K562 (cell line): ENCODE results near the gene LBP. TPM values are rescaled to one million over a fixed set of nuclear protein-coding genes. Genes with fewer than 3 reads are reported as not detected.
A peak's percentile ranks its signal among the peaks of the same experiment; 100 is the strongest.

Experiments
- BDP1 ChIP-seq: IDR thresholded peaks from 3 replicates; pipeline ENCODE4 v1.6.1; 2011; ENCODE audit not compliant: insufficient read length, insufficient read depth
- EGR1 ChIP-seq: fragments of 450-650 bp; conservative IDR thresholded peaks from 2 replicates; pipeline ENCODE4 v1.6.1; 2017; ENCODE audit warnings: mild to moderate bottlenecking
- HDAC8 ChIP-seq: fragments of 450-650 bp; IDR thresholded peaks from 2 replicates; pipeline ENCODE4 v1.6.1; 2016; ENCODE audit warnings: mild to moderate bottlenecking, missing genetic modification characterization, moderate library complexity, missing compliant biosample characterization
- HIVEP1 ChIP-seq: fragments of 250-450 bp; sonication (Bioruptor Pico); IDR thresholded peaks from 2 replicates; pipeline ENCODE4 v1.4.0; 2020; ENCODE audit warnings: mild to moderate bottlenecking
- POLR2A ChIP-seq: fragments of 450-650 bp; conservative IDR thresholded peaks from 2 replicates; pipeline ENCODE4 v1.6.1; 2016
- POLR3A ChIP-seq: IDR thresholded peaks from 2 replicates; pipeline ENCODE4 v1.6.1; 2011; ENCODE audit warnings: borderline replicate concordance, mild to moderate bottlenecking, moderate library complexity; ENCODE audit not compliant: insufficient read length, insufficient read depth; ENCODE audit errors: extremely low read depth
- RBM14 ChIP-seq: fragments of 200-400 bp; formaldehyde crosslinking; IDR thresholded peaks from 2 replicates; pipeline ENCODE4 v1.6.1; 2018; ENCODE audit warnings: low read depth, mild to moderate bottlenecking, low read length, moderate library complexity, borderline replicate concordance; ENCODE audit not compliant: insufficient read depth
- SAFB ChIP-seq: fragments of 200-400 bp; formaldehyde crosslinking; IDR thresholded peaks from 2 replicates; pipeline ENCODE4 v1.6.1; 2017; ENCODE audit warnings: low read depth, low read length, borderline replicate concordance
- SMARCA5 ChIP-seq: fragments of 450-650 bp; IDR thresholded peaks from 2 replicates; pipeline ENCODE4 v1.6.1; 2016
- SMARCC2 ChIP-seq: fragments of 450-650 bp; IDR thresholded peaks from 2 replicates; pipeline ENCODE4 v1.6.1; 2017; ENCODE audit warnings: antibody characterized with exemption, moderate library complexity, mild to moderate bottlenecking, low read depth
- TCFL5 ChIP-seq: fragments of 250-450 bp; sonication (Bioruptor Pico); conservative IDR thresholded peaks from 2 replicates; pipeline ENCODE4 v1.6.1; 2021; ENCODE audit warnings: mild to moderate bottlenecking, moderate library complexity, matching md5 sums
- ZC3H8 ChIP-seq: fragments of 450-650 bp; IDR thresholded peaks from 2 replicates; pipeline ENCODE4 v1.6.1; 2017
- ZFX ChIP-seq: sonication (generic); formaldehyde crosslinking; IDR thresholded peaks from 2 replicates; pipeline ENCODE4 v1.8.0; 2022; ENCODE audit warnings: mild to moderate bottlenecking, missing genetic modification reagents, moderate library complexity
- polyA plus RNA-seq, 8 experiments: library from polyadenylated mRNA; depleted of rRNA in 4 of 8; stranded (reverse) in 5 of 8; unstranded in 3 of 8; fragments of >200 nt; fragmentation: Nextera tagmentation in 2 of 8; fragmentation: Illumina TruSeq in 1 of 8; extraction: Ambion mirVana in 2 of 8; extraction: Trizol in 1 of 8; gene quantifications; 2 replicates each; pipeline versions ENCODE4 v1.2.1 to v1.2.3, GENCODE V29; 2011 to 2014; ENCODE audit warnings: inconsistent platforms in 1 of 8, missing spikeins in 1 of 8
- total RNA-seq, 7 experiments: library from RNA; depleted of rRNA in 6 of 7; stranded (reverse); fragments of >200 nt in 6 of 7; fragmentation: Illumina TruSeq in 2 of 7; extraction: Trizol in 2 of 7; gene quantifications; 2 replicates each; pipeline versions ENCODE4 v1.2.1 to v1.2.3, GENCODE V29; 2011 to 2021; ENCODE audit warnings: low replicate concordance in 1 of 7
- TF ChIP-seq, protein P1 (sequence below): fragments of 450-650 bp; IDR thresholded peaks from 2 replicates; pipeline ENCODE4 v1.6.1; 2017; ENCODE audit warnings: antibody characterized with exemption, mild to moderate bottlenecking
- TF ChIP-seq, protein P2 (sequence below): fragments of 250-450 bp; sonication (Bioruptor Pico); IDR thresholded peaks from 2 replicates; pipeline ENCODE4 v1.4.0; 2020; ENCODE audit warnings: mild to moderate bottlenecking, moderate library complexity
- TF ChIP-seq, protein P3 (sequence below): fragments of 250-450 bp; sonication (Bioruptor Pico); IDR thresholded peaks from 2 replicates; pipeline ENCODE4 v1.8.0; 2021; ENCODE audit warnings: borderline replicate concordance, mild to moderate bottlenecking, moderate library complexity; ENCODE audit not compliant: poor library complexity, severe bottlenecking
- TF ChIP-seq, protein P4 (sequence below): fragments of 450-650 bp; IDR thresholded peaks from 2 replicates; pipeline ENCODE4 v1.6.1; 2018; ENCODE audit warnings: mild to moderate bottlenecking, low read depth; ENCODE audit not compliant: partially characterized antibody
- TF ChIP-seq, protein P5 (sequence below): sonication (generic); formaldehyde crosslinking; IDR thresholded peaks from 2 replicates; pipeline ENCODE4 v1.8.0; 2022; ENCODE audit warnings: mild to moderate bottlenecking, low read depth, missing genetic modification reagents

LBP gene
- total and polyA plus RNA-seq, 9 of the 15 experiments (the other 6 are each of a cell fraction or from before 2014, with no cell fraction given), result 0.06 to 0.31 (median 0.09) TPM; not detected in 3

DNA sequence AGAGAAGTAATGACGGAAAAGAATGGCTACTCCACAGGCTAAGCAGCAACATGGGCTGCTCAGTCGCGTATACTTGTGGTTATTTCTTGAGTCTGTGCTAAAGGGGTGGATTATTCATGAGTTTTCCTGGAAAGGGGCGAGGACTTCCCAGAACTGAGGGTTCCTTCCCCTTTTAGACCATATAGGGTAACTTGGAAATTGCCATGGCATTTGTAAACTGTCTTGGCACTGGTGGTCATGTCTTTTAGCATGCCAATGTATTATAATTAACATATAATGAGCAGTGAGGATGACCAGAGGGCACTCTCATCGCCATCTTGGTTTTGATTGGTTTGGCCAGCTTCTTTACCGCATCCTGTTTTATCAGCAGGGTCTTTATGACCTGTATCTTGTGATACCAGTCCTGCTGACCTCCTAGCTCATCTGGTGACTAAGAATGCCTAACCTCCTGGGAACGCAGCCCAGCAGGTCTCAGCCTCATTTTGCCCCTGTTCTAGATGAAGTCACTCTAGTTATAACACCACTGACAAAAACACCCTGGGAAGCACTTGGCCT, 11.4 kb downstream of the LBP start (continued):
- TF ChIP-seq, protein P1, sequence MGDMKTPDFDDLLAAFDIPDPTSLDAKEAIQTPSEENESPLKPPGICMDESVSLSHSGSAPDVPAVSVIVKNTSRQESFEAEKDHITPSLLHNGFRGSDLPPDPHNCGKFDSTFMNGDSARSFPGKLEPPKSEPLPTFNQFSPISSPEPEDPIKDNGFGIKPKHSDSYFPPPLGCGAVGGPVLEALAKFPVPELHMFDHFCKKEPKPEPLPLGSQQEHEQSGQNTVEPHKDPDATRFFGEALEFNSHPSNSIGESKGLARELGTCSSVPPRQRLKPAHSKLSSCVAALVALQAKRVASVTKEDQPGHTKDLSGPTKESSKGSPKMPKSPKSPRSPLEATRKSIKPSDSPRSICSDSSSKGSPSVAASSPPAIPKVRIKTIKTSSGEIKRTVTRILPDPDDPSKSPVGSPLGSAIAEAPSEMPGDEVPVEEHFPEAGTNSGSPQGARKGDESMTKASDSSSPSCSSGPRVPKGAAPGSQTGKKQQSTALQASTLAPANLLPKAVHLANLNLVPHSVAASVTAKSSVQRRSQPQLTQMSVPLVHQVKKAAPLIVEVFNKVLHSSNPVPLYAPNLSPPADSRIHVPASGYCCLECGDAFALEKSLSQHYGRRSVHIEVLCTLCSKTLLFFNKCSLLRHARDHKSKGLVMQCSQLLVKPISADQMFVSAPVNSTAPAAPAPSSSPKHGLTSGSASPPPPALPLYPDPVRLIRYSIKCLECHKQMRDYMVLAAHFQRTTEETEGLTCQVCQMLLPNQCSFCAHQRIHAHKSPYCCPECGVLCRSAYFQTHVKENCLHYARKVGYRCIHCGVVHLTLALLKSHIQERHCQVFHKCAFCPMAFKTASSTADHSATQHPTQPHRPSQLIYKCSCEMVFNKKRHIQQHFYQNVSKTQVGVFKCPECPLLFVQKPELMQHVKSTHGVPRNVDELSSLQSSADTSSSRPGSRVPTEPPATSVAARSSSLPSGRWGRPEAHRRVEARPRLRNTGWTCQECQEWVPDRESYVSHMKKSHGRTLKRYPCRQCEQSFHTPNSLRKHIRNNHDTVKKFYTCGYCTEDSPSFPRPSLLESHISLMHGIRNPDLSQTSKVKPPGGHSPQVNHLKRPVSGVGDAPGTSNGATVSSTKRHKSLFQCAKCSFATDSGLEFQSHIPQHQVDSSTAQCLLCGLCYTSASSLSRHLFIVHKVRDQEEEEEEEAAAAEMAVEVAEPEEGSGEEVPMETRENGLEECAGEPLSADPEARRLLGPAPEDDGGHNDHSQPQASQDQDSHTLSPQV, result peak; percentile 53; the same call in 1 of the 2 replicates
- TF ChIP-seq, protein P2, sequence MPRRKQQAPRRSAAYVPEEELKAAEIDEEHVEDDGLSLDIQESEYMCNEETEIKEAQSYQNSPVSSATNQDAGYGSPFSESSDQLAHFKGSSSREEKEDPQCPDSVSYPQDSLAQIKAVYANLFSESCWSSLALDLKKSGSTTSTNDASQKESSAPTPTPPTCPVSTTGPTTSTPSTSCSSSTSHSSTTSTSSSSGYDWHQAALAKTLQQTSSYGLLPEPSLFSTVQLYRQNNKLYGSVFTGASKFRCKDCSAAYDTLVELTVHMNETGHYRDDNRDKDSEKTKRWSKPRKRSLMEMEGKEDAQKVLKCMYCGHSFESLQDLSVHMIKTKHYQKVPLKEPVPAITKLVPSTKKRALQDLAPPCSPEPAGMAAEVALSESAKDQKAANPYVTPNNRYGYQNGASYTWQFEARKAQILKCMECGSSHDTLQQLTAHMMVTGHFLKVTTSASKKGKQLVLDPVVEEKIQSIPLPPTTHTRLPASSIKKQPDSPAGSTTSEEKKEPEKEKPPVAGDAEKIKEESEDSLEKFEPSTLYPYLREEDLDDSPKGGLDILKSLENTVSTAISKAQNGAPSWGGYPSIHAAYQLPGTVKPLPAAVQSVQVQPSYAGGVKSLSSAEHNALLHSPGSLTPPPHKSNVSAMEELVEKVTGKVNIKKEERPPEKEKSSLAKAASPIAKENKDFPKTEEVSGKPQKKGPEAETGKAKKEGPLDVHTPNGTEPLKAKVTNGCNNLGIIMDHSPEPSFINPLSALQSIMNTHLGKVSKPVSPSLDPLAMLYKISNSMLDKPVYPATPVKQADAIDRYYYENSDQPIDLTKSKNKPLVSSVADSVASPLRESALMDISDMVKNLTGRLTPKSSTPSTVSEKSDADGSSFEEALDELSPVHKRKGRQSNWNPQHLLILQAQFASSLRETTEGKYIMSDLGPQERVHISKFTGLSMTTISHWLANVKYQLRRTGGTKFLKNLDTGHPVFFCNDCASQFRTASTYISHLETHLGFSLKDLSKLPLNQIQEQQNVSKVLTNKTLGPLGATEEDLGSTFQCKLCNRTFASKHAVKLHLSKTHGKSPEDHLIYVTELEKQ, result no peak
- TF ChIP-seq ZC3H8 (no peak), BDP1 (no peak), POLR2A (no peak), POLR3A (no peak), TCFL5 (CRISPR knock-in tag) (no peak), SMARCA5 (no peak), HDAC8 (peak; percentile 76; the same call in 1 of the 2 replicates), HIVEP1 (CRISPR knock-in tag) (no peak), RBM14 (no peak), SAFB (no peak), SMARCC2 (0 out of 2 replicates have a peak, but pooled peaks have one; percentile 49), ZFX (CRISPR knock-in tag) (no peak), EGR1 (peak; percentile 29; the same call in 1 of the 2 replicates)
- TF ChIP-seq, protein P3, sequence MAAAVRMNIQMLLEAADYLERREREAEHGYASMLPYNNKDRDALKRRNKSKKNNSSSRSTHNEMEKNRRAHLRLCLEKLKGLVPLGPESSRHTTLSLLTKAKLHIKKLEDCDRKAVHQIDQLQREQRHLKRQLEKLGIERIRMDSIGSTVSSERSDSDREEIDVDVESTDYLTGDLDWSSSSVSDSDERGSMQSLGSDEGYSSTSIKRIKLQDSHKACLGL, result no peak
- TF ChIP-seq, protein P4, sequence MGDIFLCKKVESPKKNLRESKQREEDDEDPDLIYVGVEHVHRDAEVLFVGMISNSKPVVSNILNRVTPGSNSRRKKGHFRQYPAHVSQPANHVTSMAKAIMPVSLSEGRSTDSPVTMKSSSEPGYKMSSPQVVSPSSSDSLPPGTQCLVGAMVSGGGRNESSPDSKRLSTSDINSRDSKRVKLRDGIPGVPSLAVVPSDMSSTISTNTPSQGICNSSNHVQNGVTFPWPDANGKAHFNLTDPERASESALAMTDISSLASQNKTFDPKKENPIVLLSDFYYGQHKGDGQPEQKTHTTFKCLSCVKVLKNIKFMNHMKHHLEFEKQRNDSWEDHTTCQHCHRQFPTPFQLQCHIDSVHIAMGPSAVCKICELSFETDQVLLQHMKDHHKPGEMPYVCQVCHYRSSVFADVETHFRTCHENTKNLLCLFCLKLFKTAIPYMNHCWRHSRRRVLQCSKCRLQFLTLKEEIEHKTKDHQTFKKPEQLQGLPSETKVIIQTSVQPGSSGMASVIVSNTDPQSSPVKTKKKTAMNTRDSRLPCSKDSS, result no peak
- TF ChIP-seq, protein P5, sequence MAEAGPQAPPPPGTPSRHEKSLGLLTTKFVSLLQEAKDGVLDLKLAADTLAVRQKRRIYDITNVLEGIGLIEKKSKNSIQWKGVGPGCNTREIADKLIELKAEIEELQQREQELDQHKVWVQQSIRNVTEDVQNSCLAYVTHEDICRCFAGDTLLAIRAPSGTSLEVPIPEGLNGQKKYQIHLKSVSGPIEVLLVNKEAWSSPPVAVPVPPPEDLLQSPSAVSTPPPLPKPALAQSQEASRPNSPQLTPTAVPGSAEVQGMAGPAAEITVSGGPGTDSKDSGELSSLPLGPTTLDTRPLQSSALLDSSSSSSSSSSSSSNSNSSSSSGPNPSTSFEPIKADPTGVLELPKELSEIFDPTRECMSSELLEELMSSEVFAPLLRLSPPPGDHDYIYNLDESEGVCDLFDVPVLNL (CRISPR knock-in tag), result no peak
